ENCODE measurements around the gene OPN4.

The OPN4 gene

GRCh38 chr10:86662186-86663045, 8.1 kb downstream of the OPN4 start:
- DNase-seq (ENCODE audit: low spot score), result no peak

- DNase-seq (ENCODE audit: low spot score), result no peak
These were observed 8.6 kb downstream of the OPN4 start for GRCh38 chr10:86663046-86663345.

GRCh38 chr10:86663576-86664339, 9.4 kb downstream of the OPN4 start:
- DNase-seq (ENCODE audit: low spot score), result no peak

- DNase-seq (ENCODE audit: low spot score), result no peak
These were observed 10.2 kb downstream of the OPN4 start for GRCh38 chr10:86664341-86665217.

- no peak for DNase-seq (ENCODE audit: low spot score)
These were observed 10.9 kb downstream of the OPN4 start for GRCh38 chr10:86665218-86665607.

GRCh38 chr10:86665868-86666267, 11.5 kb downstream of the OPN4 start:
- no peak for DNase-seq (ENCODE audit: low spot score)

GRCh38 chr10:86666538-86666937, 12.2 kb downstream of the OPN4 start:
- peak; percentile 60 for DNase-seq (ENCODE audit: low spot score)

- DNase-seq (ENCODE audit: low spot score), result no peak
These were observed 13.3 kb downstream of the OPN4 start for GRCh38 chr10:86667421-86668181.

- peak; percentile 41 for DNase-seq (ENCODE audit: low spot score)
These were observed 14.2 kb downstream of the OPN4 start, which contains the start of gene LDB3 for GRCh38 chr10:86668297-86669165. Gene LDB3, plus strand, starts transcription at chr10:86668511. Its CDS starts 181 bp downstream, at chr10:86668692.

- no peak for DNase-seq (ENCODE audit: low spot score)
These were observed 16.0 kb downstream of the OPN4 start for GRCh38 chr10:86670290-86670811.

- no peak for DNase-seq (ENCODE audit: low spot score)
These were observed 16.5 kb downstream of the OPN4 start for GRCh38 chr10:86670876-86671275.

- DNase-seq (ENCODE audit: low spot score), result no peak
These were observed 17.1 kb downstream of the OPN4 start for GRCh38 chr10:86671419-86671818.

GRCh38 chr10:86671985-86672710, 17.8 kb downstream of the OPN4 start:
- no peak for DNase-seq (ENCODE audit: low spot score)

- DNase-seq (ENCODE audit: low spot score), result peak; percentile 58
These were observed 19.0 kb downstream of the OPN4 start for GRCh38 chr10:86673216-86673826.

- DNase-seq (ENCODE audit: low spot score), result peak; percentile 86
These were observed 19.7 kb downstream of the OPN4 start for GRCh38 chr10:86673827-86674581.

GRCh38 chr10:86674912-86675311, 20.6 kb downstream of the OPN4 start:
- no peak for DNase-seq (ENCODE audit: low spot score)

GRCh38 chr10:86677374-86677773, 23.0 kb downstream of the OPN4 start:
- DNase-seq (ENCODE audit: low spot score), result no peak

- DNase-seq (ENCODE audit: low spot score), result no peak
These were observed 24.8 kb downstream of the OPN4 start for GRCh38 chr10:86678999-86679792.
